GM23248 (cell line): ENCODE measurements around the gene PGA5.

ENCODE experiments used
- EZH2 ChIP-seq: fragments of 200-600 bp; sonication (generic); IDR thresholded peaks from 2 replicates; pipeline ENCODE4 v1.6.1; 2018; ENCODE audit warnings: antibody characterized with exemption, mild to moderate bottlenecking; ENCODE audit not compliant: insufficient read depth, poor library complexity, severe bottlenecking
- EZH2phosphoT487 ChIP-seq: fragments of 200-600 bp; sonication (generic); IDR thresholded peaks from 2 replicates; pipeline ENCODE4 v1.6.1; 2018; ENCODE audit warnings: antibody characterized with exemption, moderate library complexity, mild to moderate bottlenecking, low read depth; ENCODE audit not compliant: insufficient read depth

DNA sequence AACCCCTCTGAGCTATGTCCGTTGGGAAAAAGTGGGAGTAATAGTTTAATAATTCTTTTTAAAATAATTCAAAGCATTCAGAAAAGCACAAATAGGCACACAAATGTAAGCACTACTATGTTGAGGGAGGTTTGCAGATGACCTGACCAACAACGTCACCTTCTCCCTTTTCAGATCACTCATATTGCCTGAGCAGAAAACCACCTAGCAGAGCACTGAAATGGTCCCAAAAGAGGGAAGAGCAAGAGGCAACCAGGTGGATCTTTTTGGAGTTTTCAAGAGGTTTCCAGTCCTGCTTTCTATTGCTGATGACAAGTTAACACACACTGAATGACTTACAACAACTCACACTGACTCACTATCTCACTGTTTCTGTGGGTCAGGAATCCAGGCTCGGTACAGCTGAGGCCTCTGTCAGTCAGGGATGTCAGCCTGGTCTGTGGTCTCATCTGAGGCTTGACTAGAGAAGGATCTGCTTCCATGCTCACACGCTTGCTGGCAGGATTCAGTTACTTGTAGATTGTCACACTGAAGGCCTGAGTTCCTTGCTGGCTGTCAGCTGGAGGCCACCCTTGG, 41.9 kb upstream of the PGA5 start:
- TF ChIP-seq EZH2 (no peak), EZH2phosphoT487 (no peak)
